ENCODE measurements around the gene LPIN2.

GRCh38 chr18:2967820-2968219 is 45.1 kb downstream of the LPIN2 start:
- TF ChIP-seq CTCF (conservative IDR thresholded peaks at IDR 0.05): no peak
- TF ChIP-seq ZFX (IDR thresholded peaks at IDR 0.05): no peak

All from C4-2B (cell line).